Right lobe of liver (tissue), 6 donors: ENCODE measurements around the gene CKM. TPM values are rescaled to one million over a fixed set of nuclear protein-coding genes. Genes with fewer than 3 reads are reported as not detected.

Experiments used
- ATAC-seq, 4 donors: fragments of 200-7000 bp; cut with Tn5 transposase; one replicate each; pipeline ENCODE4 v1.9.1; 2020; ENCODE audit warnings: mild to moderate bottlenecking in 4 of 4, moderate library complexity in 4 of 4
- DNase-seq, 3 donors: peaks; one replicate each; pipeline ENCODE4 v3.0.0-alpha.2; 2020
- H3K27ac ChIP-seq, 3 donors: fragments of 200-600 bp; one replicate each; pipeline ENCODE4 v1.8.0; 2022
- H3K27me3 ChIP-seq, 2 donors: fragments of 200-600 bp; one replicate each; pipeline ENCODE4 v1.8.0; 2022
- H3K36me3 ChIP-seq, 4 donors: fragments of 200-600 bp; sonication (generic) in 1 of 4; one replicate each; pipeline versions ENCODE4 v1.5.1 to v1.8.0; 2017 to 2022; ENCODE audit warnings: control low read depth in 1 of 4
- H3K4me1 ChIP-seq, 4 donors: fragments of 200-600 bp; sonication (generic) in 1 of 4; one replicate each; pipeline versions ENCODE4 v1.5.1 to v1.8.0; 2017 to 2022; ENCODE audit warnings: control low read depth in 1 of 4
- H3K4me3 ChIP-seq, 3 donors: fragments of 200-600 bp; one replicate each; pipeline ENCODE4 v1.8.0; 2022
- H3K9me3 ChIP-seq, 4 donors: fragments of 200-600 bp; sonication (generic) in 1 of 4; one replicate each; pipeline versions ENCODE4 v1.5.1 to v1.8.0; 2017 to 2022; ENCODE audit warnings: control low read depth in 1 of 4
- POLR2A ChIP-seq: fragments of 450-650 bp; IDR thresholded peaks from one replicate; pipeline ENCODE4 v1.6.1; 2017; ENCODE audit warnings: antibody characterized with exemption, mild to moderate bottlenecking
- WGBS: methylation state at CpG from one replicate; pipeline ENCODE4 v1.1.6; 2018; ENCODE audit warnings: low coverage, low lambda C conversion rate; ENCODE audit not compliant: insufficient coverage; ENCODE audit errors: missing lambda C conversion rate; 5-methylcytosine and 5-hydroxymethylcytosine counted together
- intact Hi-C, 2 donors: fragments of 100-400 bp; cut with DNase I; formaldehyde crosslinking; loops; one replicate each; pipeline versions ENCODE4 v1.11.2 to v1.14.1; 2022
- total RNA-seq, 6 experiments: library from RNA; depleted of rRNA in 2 of 6; stranded (reverse); fragments of >200 nt in 2 of 6; fragmentation: NEBNext Ultra II Directional in 3 of 6; extraction: Animal tissue kit (Norgen Biotek cat#: 25700) in 3 of 6; gene quantifications; one replicate each; pipeline versions ENCODE4 v1.1.0 to v1.2.4, GENCODE V29; 2016 to 2023
- TF ChIP-seq, protein P1 (sequence below), 4 donors: fragments of 200-600 bp in 3 of 4; fragments of 450-650 bp in 1 of 4; IDR thresholded peaks; one replicate each; pipeline versions ENCODE4 v1.5.1 to v1.8.0; 2016 to 2022; ENCODE audit warnings: antibody characterized with exemption in 4 of 4, mild to moderate bottlenecking in 2 of 4
- donor health status: DM: no; HTN: yes; CAD: no.
- donor health status: DM: no; HTN: no; CAD: no.
- donor health status: DM: no; HTN: no; CAD: no.
- donor health status: DM: no; HTN: yes; CAD: no.
- donor health status: DM: no; HTN: yes; CAD: no.

The CKM gene
- total RNA-seq, 6 experiments from 2014 or later, result 0.42 to 25.6 (median 1.1) TPM; not detected in 1

DNA sequence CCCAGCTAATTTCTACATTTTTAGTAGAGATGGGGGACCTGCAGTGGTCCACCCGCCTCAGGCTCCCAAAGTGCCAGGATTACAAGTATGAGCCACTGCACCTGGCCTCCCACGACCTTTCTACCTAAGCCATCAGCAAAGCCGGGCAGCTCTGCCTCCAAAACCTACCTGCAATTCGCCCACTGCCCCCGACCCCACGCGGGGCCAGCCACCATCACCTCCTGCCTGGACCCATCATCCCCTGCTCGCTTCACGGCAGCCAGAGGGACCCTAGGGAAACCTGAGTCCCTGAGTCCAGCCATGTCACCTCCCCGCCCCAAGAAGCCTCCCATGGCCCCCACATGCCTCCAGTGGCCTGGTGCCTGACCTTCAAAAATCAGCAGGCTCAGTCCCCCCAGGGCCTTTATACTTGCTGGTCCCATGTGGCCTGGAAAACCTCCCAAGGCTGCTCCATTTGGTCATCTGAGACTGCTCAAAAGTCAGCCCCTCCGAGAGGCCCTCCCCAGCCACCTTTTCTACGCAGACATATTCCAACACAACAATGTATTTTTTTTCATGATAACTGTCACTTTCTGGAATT lies 35.6 kb upstream of the CKM start:
- Histone ChIP-seq H3K9me3 (no peaks in the 10 kb centered on the region), H3K27me3 (no peaks in the 10 kb centered on the region), H3K36me3 (peaks cover 0 to 5% (median 0%) of the 10 kb centered on the region in 4 donors), H3K4me3 (no peak overlapping the region), H3K27ac (no peak overlapping the region), H3K4me1 (no peaks in the 10 kb centered on the region)
- WGBS, result 92% methylated on average over 6 of the region's 12 CpGs
- intact Hi-C loops, result no loop called here
- ATAC-seq (no peak), DNase-seq (no peak)
- no peak for TF ChIP-seq POLR2A
- TF ChIP-seq, protein P1, sequence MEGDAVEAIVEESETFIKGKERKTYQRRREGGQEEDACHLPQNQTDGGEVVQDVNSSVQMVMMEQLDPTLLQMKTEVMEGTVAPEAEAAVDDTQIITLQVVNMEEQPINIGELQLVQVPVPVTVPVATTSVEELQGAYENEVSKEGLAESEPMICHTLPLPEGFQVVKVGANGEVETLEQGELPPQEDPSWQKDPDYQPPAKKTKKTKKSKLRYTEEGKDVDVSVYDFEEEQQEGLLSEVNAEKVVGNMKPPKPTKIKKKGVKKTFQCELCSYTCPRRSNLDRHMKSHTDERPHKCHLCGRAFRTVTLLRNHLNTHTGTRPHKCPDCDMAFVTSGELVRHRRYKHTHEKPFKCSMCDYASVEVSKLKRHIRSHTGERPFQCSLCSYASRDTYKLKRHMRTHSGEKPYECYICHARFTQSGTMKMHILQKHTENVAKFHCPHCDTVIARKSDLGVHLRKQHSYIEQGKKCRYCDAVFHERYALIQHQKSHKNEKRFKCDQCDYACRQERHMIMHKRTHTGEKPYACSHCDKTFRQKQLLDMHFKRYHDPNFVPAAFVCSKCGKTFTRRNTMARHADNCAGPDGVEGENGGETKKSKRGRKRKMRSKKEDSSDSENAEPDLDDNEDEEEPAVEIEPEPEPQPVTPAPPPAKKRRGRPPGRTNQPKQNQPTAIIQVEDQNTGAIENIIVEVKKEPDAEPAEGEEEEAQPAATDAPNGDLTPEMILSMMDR (IDR thresholded peaks at IDR 0.05), result no peak

DNA sequence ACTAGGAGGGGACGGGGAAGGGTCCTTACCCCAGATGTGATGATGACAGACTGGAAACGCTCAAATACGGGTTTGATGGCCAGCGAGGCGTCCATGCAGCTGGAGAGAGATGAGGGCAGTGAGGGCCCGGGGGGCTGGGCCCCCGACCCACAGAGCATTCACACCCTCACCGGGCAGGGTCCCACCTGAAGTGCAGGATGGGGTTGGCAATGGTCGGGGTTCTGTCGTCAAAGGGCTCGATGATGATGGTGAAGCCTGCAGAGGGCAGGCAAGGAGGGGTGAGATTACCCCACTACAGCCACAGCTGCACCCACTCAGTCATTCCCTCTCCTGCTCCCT lies 34.7 kb upstream of the CKM start:
- DNase-seq, result no peak
- no peak for TF ChIP-seq POLR2A
- TF ChIP-seq, protein P1 (IDR thresholded peaks at IDR 0.05), result no peak

DNA sequence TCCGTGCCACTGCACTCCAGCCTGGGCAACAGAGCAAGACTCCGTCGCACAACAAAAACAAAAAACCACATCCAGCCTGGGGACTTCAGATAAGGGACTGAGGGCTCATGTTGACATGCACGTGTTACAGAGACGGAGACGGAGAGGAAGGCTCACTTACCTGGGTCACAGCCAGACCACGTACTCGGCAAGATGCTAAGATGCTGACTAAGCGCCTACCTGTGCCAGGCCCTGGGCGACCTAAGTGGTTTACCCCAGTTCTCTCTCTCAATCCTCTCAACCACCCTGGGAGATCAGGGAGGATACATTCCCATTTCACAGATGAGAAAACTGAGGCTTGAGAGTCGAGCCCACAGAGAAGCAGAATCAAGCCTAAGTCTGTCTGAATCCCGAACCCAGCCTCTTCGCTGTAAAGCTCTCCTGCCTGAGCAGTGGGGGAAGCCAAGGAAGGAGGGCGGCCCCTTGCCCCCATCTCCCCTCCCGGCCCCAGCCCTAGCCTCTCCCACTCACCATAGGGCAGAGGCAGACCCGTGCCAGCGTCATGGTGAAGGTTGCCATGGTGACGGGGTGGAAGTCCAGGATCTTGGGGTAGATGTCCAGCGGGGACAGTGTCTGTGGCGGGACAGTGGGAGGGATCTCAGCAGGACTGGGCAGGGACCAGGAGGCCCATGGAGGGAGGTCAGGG lies 34.2 kb upstream of the CKM start:
- intact Hi-C loops, result no loop called here
- 77% methylated on average over 8 of the region's 20 CpGs for WGBS
- no peak for ATAC-seq

More for the DNA sequence above, 34.7 kb upstream of the CKM start:
- H3K27ac ChIP-seq, result no peak overlapping the region
- no peaks in the 10 kb centered on the region for H3K4me1 ChIP-seq
- peaks cover 0 to 5% (median 0%) of the 10 kb centered on the region in 4 donors for H3K36me3 ChIP-seq
- no peak for ATAC-seq
- H3K9me3 ChIP-seq, result no peaks in the 10 kb centered on the region
- WGBS, result no CpG with 5 or more reads among the region's 11 CpGs
- no peak overlapping the region for H3K4me3 ChIP-seq
- no peaks in the 10 kb centered on the region for H3K27me3 ChIP-seq
- intact Hi-C loops, result no loop called here

DNA sequence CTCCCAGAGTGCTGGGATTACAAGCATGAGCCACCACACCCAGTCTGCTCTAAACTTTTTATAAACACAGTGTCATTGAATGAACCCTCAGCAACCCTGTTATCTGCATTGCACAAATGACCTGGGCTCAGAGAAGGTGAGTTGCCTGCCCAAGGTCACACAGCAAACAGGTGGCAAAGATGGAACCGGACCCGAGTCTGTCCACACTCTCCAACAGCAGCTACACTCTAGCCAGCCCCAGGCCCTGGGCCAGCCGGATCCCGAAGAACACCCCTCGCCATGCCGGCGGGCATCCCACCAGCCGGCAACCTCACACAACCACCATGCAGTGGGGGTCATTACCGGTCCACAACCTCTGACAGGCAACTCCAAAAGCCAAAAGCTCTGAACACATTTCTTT lies 33.2 kb upstream of the CKM start:
- Histone ChIP-seq H3K27ac (no peak overlapping the region), H3K9me3 (no peaks in the 10 kb centered on the region), H3K36me3 (peaks cover 0 to 6% (median 0%) of the 10 kb centered on the region in 4 donors), H3K4me3 (no peak overlapping the region), H3K4me1 (no peaks in the 10 kb centered on the region), H3K27me3 (no peaks in the 10 kb centered on the region)
- TF ChIP-seq, protein P1 (IDR thresholded peaks at IDR 0.05), result no peak
- TF ChIP-seq POLR2A, result no peak
- DNase-seq (no peak), ATAC-seq (no peak)
- WGBS, result no CpG with 5 or more reads among the region's 9 CpGs
- intact Hi-C loops, result no loop called here

More for the DNA sequence above, 34.2 kb upstream of the CKM start:
- Histone ChIP-seq H3K4me1 (no peaks in the 10 kb centered on the region), H3K36me3 (peaks cover 0 to 8% (median 0%) of the 10 kb centered on the region in 4 donors), H3K9me3 (no peaks in the 10 kb centered on the region), H3K27ac (no peak overlapping the region), H3K4me3 (no peak overlapping the region), H3K27me3 (no peaks in the 10 kb centered on the region)
- DNase-seq, result no peak
- TF ChIP-seq, protein P1 (IDR thresholded peaks at IDR 0.05), result no peak
- no peak for TF ChIP-seq POLR2A
